ENCODE data around the gene CEACAM7.
"Not testable (repeated sequence)": the region's sequence is repeated elsewhere in the genome, so short reads cannot be mapped to it uniquely, and the experiment has no call there.

Gene CEACAM7

DNA sequence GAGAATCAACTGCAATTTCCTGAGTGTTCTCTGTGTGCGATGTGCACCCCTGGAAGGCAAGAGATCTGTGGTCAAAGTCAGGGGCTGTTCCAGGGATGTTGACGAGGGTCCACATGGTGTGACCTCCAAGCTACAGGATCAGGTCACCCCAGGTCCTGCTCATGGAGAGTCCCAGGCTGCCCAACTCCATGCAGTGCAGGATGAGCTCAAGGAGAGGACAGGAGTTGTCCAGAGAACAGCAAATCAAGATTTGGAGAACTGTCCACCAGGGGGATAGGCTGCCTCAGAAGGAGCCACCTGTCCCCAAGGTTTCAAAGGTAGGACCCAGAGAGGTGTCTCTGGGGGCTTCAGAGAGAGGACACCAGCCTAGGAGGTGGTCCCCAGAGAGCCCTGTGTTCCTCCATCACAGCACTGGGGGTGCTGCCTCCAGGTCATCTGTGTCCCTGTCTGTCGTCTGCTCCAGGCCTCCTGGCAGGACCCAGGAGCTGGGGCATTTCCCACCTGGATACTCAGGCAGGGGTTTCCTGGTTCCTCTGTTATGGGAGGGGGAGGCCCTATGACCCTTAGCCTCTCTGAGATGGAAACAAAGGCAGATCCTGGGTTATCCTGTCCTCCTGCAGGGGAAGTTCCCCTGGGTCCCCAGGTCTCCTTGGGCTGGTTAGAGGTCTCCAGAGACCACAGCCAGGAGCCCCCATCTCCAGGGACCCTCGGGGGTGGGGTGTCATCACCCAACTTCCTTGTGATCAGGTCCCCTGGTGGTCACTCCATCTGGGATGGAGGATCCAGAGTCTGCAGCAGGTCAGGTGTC, 2.1 kb upstream of the CEACAM7 start:
- no peaks in the 10 kb centered on the region for H3K27me3 ChIP-seq
- H3K4me1 ChIP-seq = peaks cover 9 to 44% (median 39%) of the 10 kb centered on the region in 10 experiments
- H3K27ac ChIP-seq = no peak overlapping the region
- H4K20me1 ChIP-seq = peaks cover 0 to 9% (median 0%) of the 10 kb centered on the region in 11 experiments; a peak in 2 of 22 replicates
- no peak overlapping the region for H3K4me3 ChIP-seq
- no peak overlapping the region for H3K9ac ChIP-seq
- H3K36me3 ChIP-seq = no peaks in the 10 kb centered on the region
- no peak for TF ChIP-seq Cebpa-rat (IDR thresholded peaks at IDR 0.05)
- peak overlapping the region; percentile 21 to 68 (median 53); a peak in 18 of 22 replicates for H3K4me2 ChIP-seq
- H3K9me3 ChIP-seq (replicated peaks in 1 of 11) = peaks cover 0 to 18% (median 0%) of the 10 kb centered on the region in 11 experiments; a peak in 5 of 22 replicates

DNA sequence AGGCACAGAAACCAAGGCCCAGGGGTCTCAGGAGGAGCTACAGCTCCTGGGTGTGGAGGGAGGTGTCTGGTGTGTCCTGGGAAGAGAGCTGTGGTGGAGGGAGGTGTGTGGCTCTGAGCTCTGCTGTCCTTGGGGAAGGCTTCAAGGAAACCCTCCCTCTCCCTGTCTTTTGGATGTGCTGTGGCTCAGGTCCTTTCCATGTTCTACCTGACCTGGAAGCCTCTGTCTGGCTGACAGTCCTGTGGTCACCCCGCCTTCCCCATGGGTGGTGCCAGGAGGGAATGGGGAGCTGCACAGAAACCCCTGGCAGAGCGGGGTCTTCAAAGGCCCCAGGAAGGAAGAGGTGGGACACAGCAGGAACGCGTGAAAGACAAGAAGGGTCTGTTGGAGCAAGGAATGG, 617 bp upstream of the CEACAM7 start:
- peaks cover 0 to 18% (median 0%) of the 10 kb centered on the region in 11 experiments; a peak in 5 of 22 replicates for H3K9me3 ChIP-seq (replicated peaks in 1 of 11)

DNA sequence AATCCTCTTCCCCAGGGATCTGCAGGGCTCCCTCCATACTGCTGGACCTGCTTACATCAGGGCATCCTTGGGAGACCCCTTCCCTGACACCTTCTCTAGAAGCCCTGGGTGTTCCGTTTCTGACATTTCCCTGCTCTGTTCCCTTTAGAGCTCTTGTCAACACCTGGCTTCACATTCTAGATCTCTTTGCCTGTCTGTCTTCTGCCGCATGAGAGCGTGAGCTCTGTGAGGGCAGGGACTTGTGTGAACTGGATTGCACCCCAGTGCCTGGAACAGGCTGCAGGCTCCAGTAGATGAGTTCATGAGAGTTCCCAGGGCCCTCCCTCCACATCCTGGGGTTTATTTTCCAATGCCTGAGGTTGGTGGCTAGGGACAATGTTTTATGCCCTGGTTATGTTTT, 651 bp downstream of the CEACAM7 start:
- H3K4me2 ChIP-seq = no peak overlapping the region
- H3K4me1 ChIP-seq = peaks cover 9 to 44% (median 39%) of the 10 kb centered on the region in 10 experiments
- H3K27ac ChIP-seq = no peak overlapping the region
- H4K20me1 ChIP-seq = 0 out of 22 replicates have a peak, but pooled peaks cover 0 to 4% (median 0%) of the 10 kb centered on the region in 11 experiments
- no peak overlapping the region for H3K4me3 ChIP-seq
- H3K9ac ChIP-seq = no peak overlapping the region
- peaks cover 0 to 8% (median 0%) of the 10 kb centered on the region in 11 experiments; a peak in 5 of 22 replicates for H3K9me3 ChIP-seq (replicated peaks in 1 of 11)
- H3K27me3 ChIP-seq = no peaks in the 10 kb centered on the region
- H3K36me3 ChIP-seq = no peaks in the 10 kb centered on the region
- TF ChIP-seq Cebpa-rat (IDR thresholded peaks at IDR 0.05) = no peak

More for the DNA sequence above, 617 bp upstream of the CEACAM7 start:
- Histone ChIP-seq H3K27ac (no peak overlapping the region), H3K36me3 (no peaks in the 10 kb centered on the region), H3K4me3 (no peak overlapping the region), H3K27me3 (no peaks in the 10 kb centered on the region), H4K20me1 (0 out of 22 replicates have a peak, but pooled peaks cover 0 to 4% (median 0%) of the 10 kb centered on the region in 11 experiments), H3K4me1 (peaks cover 9 to 44% (median 39%) of the 10 kb centered on the region in 10 experiments), H3K9ac (no peak overlapping the region), H3K4me2 (peak overlapping the region in 8 of 11 experiments; percentile 22 to 56 (median 36); a peak in 16 of 22 replicates)
- no peak for TF ChIP-seq Cebpa-rat (IDR thresholded peaks at IDR 0.05)

DNA sequence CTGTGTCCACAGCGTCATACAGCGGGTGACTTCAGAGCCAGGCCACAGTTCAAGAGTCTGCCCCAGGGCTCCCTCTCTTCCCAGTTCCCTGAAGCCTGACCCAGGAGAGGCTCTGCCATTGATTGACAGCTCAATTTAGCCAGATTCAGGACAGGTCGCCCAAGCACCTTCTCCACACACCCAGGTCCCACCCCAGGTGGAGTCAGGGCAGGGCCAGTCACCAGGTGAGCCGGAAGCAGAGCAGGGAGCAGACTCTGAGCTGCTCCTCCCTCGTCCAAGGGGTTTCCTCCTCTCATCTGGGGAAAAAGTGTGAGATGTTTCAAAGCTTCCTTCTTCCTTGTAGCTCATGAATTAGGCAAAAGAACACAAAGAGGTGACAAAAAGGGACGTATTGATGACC, 5.6 kb downstream of the CEACAM7 start:
- no peaks in the 10 kb centered on the region for H3K27me3 ChIP-seq
- peaks cover 0 to under 1% (median 0%) of the 10 kb centered on the region in 10 experiments; a peak in 1 of 20 replicates for H3K4me1 ChIP-seq

DNA sequence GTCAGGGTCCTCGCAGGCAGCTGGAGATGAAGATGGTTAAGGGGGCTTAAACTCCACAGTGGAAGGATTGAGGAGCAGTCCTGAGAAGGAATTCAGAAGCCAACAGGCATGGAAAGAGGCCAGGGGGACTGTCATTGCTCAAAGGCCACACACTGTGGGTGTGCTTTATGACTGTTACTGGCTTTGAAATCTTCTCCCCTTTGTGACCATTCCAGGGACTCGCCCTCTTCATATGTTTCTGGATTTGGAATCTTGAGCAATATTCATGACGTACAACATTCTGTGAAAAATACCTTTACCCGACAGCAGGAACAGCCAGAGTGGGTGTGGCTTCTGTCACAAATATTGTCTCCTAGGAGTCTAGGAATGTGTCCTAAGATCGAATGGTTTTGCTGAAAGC, 16.6 kb downstream of the CEACAM7 start:
- Histone ChIP-seq H3K4me1 (peaks cover 4 to 22% (median 16%) of the 10 kb centered on the region in 10 experiments; a peak in 17 of 20 replicates), H3K4me3 (no peak overlapping the region; a peak in 1 of 20 replicates), H3K4me2 (no peak overlapping the region), H3K27ac (peak overlapping the region in 1 of 11 experiments; percentile 34; a peak in 1 of 22 replicates), H3K9me3 (replicated peaks in 1 of 11) (peaks cover 15 to 34% (median 24%) of the 10 kb centered on the region in 11 experiments), H4K20me1 (no peaks in the 10 kb centered on the region), H3K36me3 (no peaks in the 10 kb centered on the region), H3K9ac (no peak overlapping the region), H3K27me3 (no peaks in the 10 kb centered on the region)
- TF ChIP-seq Cebpa-rat (IDR thresholded peaks at IDR 0.05) = no peak

More for the DNA sequence above, 5.6 kb downstream of the CEACAM7 start:
- no peak for TF ChIP-seq Cebpa-rat (IDR thresholded peaks at IDR 0.05)
- Histone ChIP-seq H3K4me3 (no peak overlapping the region), H3K4me2 (no peak overlapping the region), H4K20me1 (no peaks in the 10 kb centered on the region), H3K36me3 (no peaks in the 10 kb centered on the region), H3K27ac (no peak overlapping the region), H3K9me3 (replicated peaks in 1 of 11) (no peaks in the 10 kb centered on the region), H3K9ac (no peak overlapping the region)

DNA sequence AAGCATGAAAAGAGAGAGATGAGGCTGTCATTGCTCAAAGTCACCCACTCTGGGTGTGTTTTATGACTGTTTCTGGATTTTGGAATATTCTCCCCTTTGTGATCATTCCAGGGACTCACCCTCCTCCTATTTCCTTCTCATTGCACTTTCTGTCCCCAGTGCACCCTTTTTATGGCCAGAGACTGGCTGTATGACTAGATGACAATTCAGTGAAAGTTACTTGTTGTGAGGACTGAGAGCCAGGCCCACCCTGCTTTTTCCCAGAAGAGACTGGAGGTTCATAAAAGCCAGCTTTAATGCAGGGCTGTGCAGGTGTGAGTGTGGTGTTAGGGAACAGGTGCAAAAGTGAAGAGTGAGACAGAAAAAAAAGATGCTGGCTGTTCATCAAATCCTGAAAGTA, 17.3 kb downstream of the CEACAM7 start:
- H3K4me2 ChIP-seq = no peak overlapping the region
- 0 out of 22 replicates have a peak, but pooled peaks cover 0 to 5% (median 0%) of the 10 kb centered on the region in 11 experiments for H3K36me3 ChIP-seq
- no peak overlapping the region for H3K27ac ChIP-seq
- TF ChIP-seq Cebpa-rat (IDR thresholded peaks at IDR 0.05) = no peak
- H3K4me1 ChIP-seq = peaks cover 4 to 22% (median 16%) of the 10 kb centered on the region in 10 experiments; a peak in 17 of 20 replicates
- H4K20me1 ChIP-seq = no peaks in the 10 kb centered on the region
- no peak overlapping the region for H3K4me3 ChIP-seq
- no peak overlapping the region for H3K9ac ChIP-seq
- no peaks in the 10 kb centered on the region for H3K27me3 ChIP-seq
- peaks cover 22 to 41% (median 31%) of the 10 kb centered on the region in 11 experiments for H3K9me3 ChIP-seq (replicated peaks in 1 of 11)

DNA sequence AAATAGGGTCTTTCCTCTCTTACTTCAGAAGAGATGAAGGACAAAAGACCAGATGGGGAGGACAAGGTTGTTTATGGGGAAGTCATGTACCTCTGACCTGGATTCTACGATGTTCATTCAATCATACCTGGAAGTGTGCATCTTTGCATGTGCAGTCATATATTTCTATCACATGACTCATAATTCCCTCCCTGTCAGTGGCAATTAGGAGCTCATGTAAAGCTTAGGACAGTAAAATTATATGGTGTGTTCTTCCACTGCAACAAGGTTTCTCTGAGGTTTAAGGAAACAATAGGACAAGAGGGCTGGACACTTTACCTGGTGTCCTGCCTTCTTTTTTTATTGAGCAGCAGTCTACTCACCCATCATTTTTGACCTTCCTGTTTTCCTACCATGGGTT, 19.8 kb downstream of the CEACAM7 start:
- 0 out of 22 replicates have a peak, but pooled peaks cover 0 to 5% (median 0%) of the 10 kb centered on the region in 11 experiments for H3K36me3 ChIP-seq
- no peaks in the 10 kb centered on the region for H3K27me3 ChIP-seq
- no peaks in the 10 kb centered on the region for H4K20me1 ChIP-seq
- H3K9me3 ChIP-seq (replicated peaks in 1 of 11) = peaks cover 39 to 66% (median 55%) of the 10 kb centered on the region in 11 experiments
- H3K9ac ChIP-seq = no peak overlapping the region
- no peak for TF ChIP-seq Cebpa-rat (IDR thresholded peaks at IDR 0.05)
- H3K27ac ChIP-seq = no peak overlapping the region
- 0 out of 22 replicates have a peak overlapping the region, but pooled peaks of 1 of the 11 experiments have one; percentile 8 for H3K4me2 ChIP-seq
- no peak overlapping the region for H3K4me3 ChIP-seq
- H3K4me1 ChIP-seq = peaks cover 4 to 22% (median 16%) of the 10 kb centered on the region in 10 experiments; a peak in 17 of 20 replicates

DNA sequence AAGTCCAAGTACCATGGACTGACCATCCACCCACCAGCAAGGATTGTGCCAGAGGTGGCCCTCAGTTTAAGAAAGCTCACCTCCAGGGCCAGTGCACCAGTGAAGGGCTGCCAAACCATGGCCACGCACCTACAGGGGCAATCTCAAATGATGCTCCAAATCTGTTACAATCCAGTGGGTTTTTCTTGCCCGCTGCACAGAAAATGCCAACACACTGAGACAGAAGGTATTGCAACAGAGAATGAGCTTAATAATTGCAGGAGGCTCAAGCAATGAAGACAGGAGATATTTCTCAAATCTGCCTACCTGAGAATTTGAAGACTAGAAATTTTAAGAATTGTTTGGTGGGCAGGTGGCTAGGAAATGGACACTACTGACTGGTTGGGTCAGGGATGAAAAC, 22.0 kb downstream of the CEACAM7 start:
- H3K36me3 ChIP-seq = 0 out of 22 replicates have a peak, but pooled peaks cover 0 to 5% (median 0%) of the 10 kb centered on the region in 11 experiments
- H3K4me2 ChIP-seq = no peak overlapping the region
- H3K9me3 ChIP-seq (replicated peaks in 1 of 11) = peaks cover 28 to 59% (median 43%) of the 10 kb centered on the region in 11 experiments
- H4K20me1 ChIP-seq = no peaks in the 10 kb centered on the region
- H3K4me1 ChIP-seq = peaks cover 0 to 11% (median 7%) of the 10 kb centered on the region in 10 experiments; a peak in 11 of 20 replicates
- H3K27me3 ChIP-seq = no peaks in the 10 kb centered on the region
- H3K9ac ChIP-seq = no peak overlapping the region
- no peak for TF ChIP-seq Cebpa-rat (IDR thresholded peaks at IDR 0.05)
- H3K4me3 ChIP-seq = no peak overlapping the region
- no peak overlapping the region for H3K27ac ChIP-seq

DNA sequence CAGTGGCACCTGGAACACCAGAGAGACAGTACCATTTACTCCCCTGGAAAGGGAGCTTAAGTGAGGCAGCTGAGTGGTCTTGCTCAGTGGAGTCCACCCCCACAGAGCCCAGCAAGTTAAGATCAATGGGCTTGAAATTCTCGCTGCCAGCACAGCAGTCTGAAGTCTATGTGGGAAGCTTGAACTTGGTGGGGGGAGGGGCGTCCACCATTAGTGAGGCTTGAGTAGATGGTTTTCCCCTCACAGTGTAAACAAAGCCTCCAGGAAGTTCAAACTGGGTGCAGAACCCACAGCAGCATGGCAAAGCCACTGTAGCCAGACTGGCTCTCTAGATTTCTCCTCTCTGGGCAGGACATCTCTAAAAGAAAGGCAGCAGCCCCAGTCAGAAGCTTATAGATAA, 30.9 kb downstream of the CEACAM7 start:
- peak overlapping the region; percentile 36 to 86 (median 73) for H3K4me2 ChIP-seq
- H3K9me3 ChIP-seq (replicated peaks in 1 of 11) = peaks cover 0 to 15% (median 5%) of the 10 kb centered on the region in 11 experiments; a peak in 8 of 22 replicates
- no peaks in the 10 kb centered on the region for H3K27me3 ChIP-seq
- no peak overlapping the region for H3K4me3 ChIP-seq
- H4K20me1 ChIP-seq = no peaks in the 10 kb centered on the region
- TF ChIP-seq Cebpa-rat (IDR thresholded peaks at IDR 0.05) = no peak
- no peaks in the 10 kb centered on the region for H3K36me3 ChIP-seq
- peaks cover 10 to 16% (median 14%) of the 10 kb centered on the region in 10 experiments for H3K4me1 ChIP-seq
- H3K9ac ChIP-seq = peak overlapping the region in 3 of 11 experiments; percentile 1 to 27 (median 14); a peak in 1 of 22 replicates
- H3K27ac ChIP-seq = peak overlapping the region in 7 of 11 experiments; percentile 28 to 47 (median 42); a peak in 11 of 22 replicates

DNA sequence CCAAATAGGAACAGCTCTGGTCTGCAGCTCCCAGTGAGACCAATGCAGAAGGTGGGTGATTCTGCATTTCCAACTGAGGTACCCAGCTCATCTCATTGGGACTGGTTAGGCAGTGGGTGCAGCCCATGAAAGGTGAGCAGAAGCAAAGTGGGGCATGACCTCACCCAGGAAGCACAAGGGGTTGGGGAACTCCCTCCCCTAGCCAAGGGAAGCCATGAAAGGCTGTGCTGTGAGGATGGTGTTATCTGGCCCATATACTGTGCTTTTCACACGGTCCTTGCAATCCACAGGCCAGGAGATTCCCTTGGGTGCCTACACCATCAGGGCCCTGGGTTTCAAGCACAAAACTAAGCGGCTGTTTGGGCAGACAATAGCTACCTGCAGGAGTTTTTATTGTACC, 31.3 kb downstream of the CEACAM7 start:
- H3K36me3 ChIP-seq, H4K20me1 ChIP-seq, H3K4me3 ChIP-seq, H3K27me3 ChIP-seq: not testable (repeated sequence)
- Histone ChIP-seq H3K4me1 (peaks cover 10 to 16% (median 14%) of the 10 kb centered on the region in 10 experiments), H3K9me3 (replicated peaks in 1 of 11) (peaks cover 0 to 15% (median 5%) of the 10 kb centered on the region in 11 experiments; a peak in 8 of 22 replicates), H3K27ac (peak overlapping the region in 7 of 11 experiments; percentile 28 to 47 (median 42); a peak in 10 of 22 replicates), H3K4me2 (peak overlapping the region; percentile 36 to 86 (median 73)), H3K9ac (peak overlapping the region in 2 of 11 experiments; percentile 1 to 14; a peak in 1 of 22 replicates)
